ENCODE measurements around the gene RMP24.
A peak's percentile ranks its signal among the peaks of the same experiment; 100 is the strongest.
"Not testable (repeated sequence)": the region's sequence is repeated elsewhere in the genome, so short reads cannot be mapped to it uniquely, and the experiment has no call there.

The RMP24 gene

GRCh38 chr18:35969676-35970075, 2.8 kb upstream of the RMP24 start:
- DNase-seq = peak; percentile 15

- no peak for DNase-seq
Measured at GRCh38 chr18:35971661-35972196, 750 bp upstream of the RMP24 start.

GRCh38 chr18:35973650-35974049, 1.2 kb downstream of the RMP24 start:
- no peak for DNase-seq

GRCh38 chr18:35974181-35974580, 1.7 kb downstream of the RMP24 start:
- DNase-seq = no peak

- DNase-seq = no peak
Measured at GRCh38 chr18:35979112-35979511, 6.6 kb downstream of the RMP24 start.

GRCh38 chr18:35982409-35983114, 10.1 kb downstream of the RMP24 start:
- DNase-seq = no peak

GRCh38 chr18:35983147-35983546, 10.7 kb downstream of the RMP24 start:
- DNase-seq = no peak

GRCh38 chr18:35983818-35984217, 11.3 kb downstream of the RMP24 start:
- DNase-seq = no peak

- DNase-seq = no peak
Measured at GRCh38 chr18:35991696-35992095, 19.2 kb downstream of the RMP24 start.

- DNase-seq = no peak
Measured at GRCh38 chr18:35993013-35993412, 20.5 kb downstream of the RMP24 start.

- DNase-seq = peak; percentile 57
Measured at GRCh38 chr18:35998967-35999366, 26.5 kb downstream of the RMP24 start.

- DNase-seq = no peak
Measured at GRCh38 chr18:35999925-36000324, 27.4 kb downstream of the RMP24 start.

- no peak for DNase-seq
Measured at GRCh38 chr18:36006997-36007396, 34.5 kb downstream of the RMP24 start.

GRCh38 chr18:36009214-36009613, 36.7 kb downstream of the RMP24 start:
- no peak for DNase-seq

GRCh38 chr18:36012891-36013290, 40.4 kb downstream of the RMP24 start:
- DNase-seq = no peak

GRCh38 chr18:36015629-36016028, 43.1 kb downstream of the RMP24 start:
- DNase-seq = no peak

- no peak for DNase-seq
Measured at GRCh38 chr18:36017232-36017631, 44.8 kb downstream of the RMP24 start.

GRCh38 chr18:36020174-36020711, 47.8 kb downstream of the RMP24 start:
- DNase-seq = no peak

- no peak for DNase-seq
Measured at GRCh38 chr18:36023336-36023735, 50.9 kb downstream of the RMP24 start.

- DNase-seq = not testable (repeated sequence)
Measured at GRCh38 chr18:36024241-36024640, 51.8 kb downstream of the RMP24 start.

- no peak for DNase-seq
Measured at GRCh38 chr18:36025025-36025424, 52.5 kb downstream of the RMP24 start.

- DNase-seq = peak; percentile 55
Measured at GRCh38 chr18:36028859-36029258, 56.4 kb downstream of the RMP24 start.
